CD14-positive monocyte (primary cell): ENCODE data around the gene NAA40. TPM values are rescaled to one million over a fixed set of nuclear protein-coding genes. Genes with fewer than 3 reads are reported as not detected.
A peak's percentile ranks its signal among the peaks of the same experiment; 100 is the strongest.

Experiments
- DNase-seq, 3 donors: peaks; one replicate each; pipeline ENCODE4 v3.0.0-alpha.2; 2011 to 2022
- H2AFZ ChIP-seq: 2 replicates; pipeline ENCODE4 v1.6.0; 2012; ENCODE audit warnings: mild to moderate bottlenecking, low read depth, low read length, inconsistent platforms; ENCODE audit not compliant: insufficient read depth, poor library complexity, severe bottlenecking
- H3K27ac ChIP-seq, 2 donors: 1 replicate in 1 of 2; 2 replicates in 1 of 2; pipeline ENCODE4 v1.5.1; 2012 to 2013; ENCODE audit warnings: low read length in 2 of 2, control low read depth in 1 of 2, inconsistent platforms in 1 of 2, low read depth in 1 of 2, mild to moderate bottlenecking in 1 of 2
- H3K27me3 ChIP-seq, 2 donors: one replicate each; pipeline versions ENCODE4 v1.6.0 to v1.6.1; 2011 to 2013; ENCODE audit warnings: low read length in 2 of 2; ENCODE audit not compliant: control insufficient read depth in 2 of 2, insufficient read depth in 2 of 2
- H3K36me3 ChIP-seq, 2 donors: replicated peaks in 1 of 2; 1 replicate in 1 of 2; 2 replicates in 1 of 2; pipeline versions ENCODE4 v1.5.1 to v1.6.1; 2012 to 2013; ENCODE audit warnings: low read length in 2 of 2, control low read depth in 1 of 2, inconsistent platforms in 1 of 2, mild to moderate bottlenecking in 1 of 2; ENCODE audit not compliant: insufficient read depth in 2 of 2, control insufficient read depth in 1 of 2
- H3K4me1 ChIP-seq, 2 donors: 1 replicate in 1 of 2; 2 replicates in 1 of 2; pipeline versions ENCODE4 v1.5.1 to v1.6.1; 2012 to 2013; ENCODE audit warnings: low read length in 2 of 2, control low read depth in 1 of 2, inconsistent platforms in 1 of 2, mild to moderate bottlenecking in 1 of 2, moderate library complexity in 1 of 2; ENCODE audit not compliant: insufficient read depth in 2 of 2, control insufficient read depth in 1 of 2
- H3K4me2 ChIP-seq: replicated peaks from 2 replicates; pipeline ENCODE3; 2012; ENCODE audit warnings: low read length, moderate library complexity, mild to moderate bottlenecking; ENCODE audit not compliant: poor library complexity, severe bottlenecking; ENCODE audit errors: extremely low read depth
- H3K4me3 ChIP-seq, 3 experiments: fragments of 200-600 bp in 1 of 3; sonication (generic) in 1 of 3; replicated peaks in 1 of 3; 1 replicate in 2 of 3; 2 replicates in 1 of 3; pipeline ENCODE4 v1.5.1; 2011 to 2013; ENCODE audit warnings: low read length in 3 of 3, mild to moderate bottlenecking in 3 of 3, control low read depth in 2 of 3, low read depth in 2 of 3, inconsistent platforms in 1 of 3, moderate library complexity in 1 of 3
- H3K79me2 ChIP-seq: 2 replicates; pipeline ENCODE4 v1.6.0; 2012; ENCODE audit warnings: mild to moderate bottlenecking, control low read depth, inconsistent platforms, low read length, moderate library complexity; ENCODE audit not compliant: insufficient read depth
- H3K9ac ChIP-seq: 2 replicates; pipeline ENCODE4 v1.6.0; 2017; ENCODE audit warnings: low read length, mild to moderate bottlenecking; ENCODE audit not compliant: insufficient read depth, poor library complexity, severe bottlenecking
- H3K9me3 ChIP-seq, 2 donors: replicated peaks in 1 of 2; 1 replicate in 1 of 2; 2 replicates in 1 of 2; pipeline versions ENCODE4 v1.5.1 to v1.6.1; 2012 to 2013; ENCODE audit warnings: low read length in 2 of 2, control low read depth in 1 of 2; ENCODE audit not compliant: control insufficient read depth in 1 of 2, insufficient read depth in 1 of 2
- H4K20me1 ChIP-seq: 2 replicates; pipeline ENCODE4 v1.6.0; 2012; ENCODE audit warnings: mild to moderate bottlenecking, low read length, control low read depth, moderate library complexity; ENCODE audit not compliant: insufficient read depth
- H3K27ac Mint-ChIP-seq, 7 donors: one replicate each; pipeline ENCODE4 v1.8.0; 2020; ENCODE audit warnings: mild to moderate bottlenecking in 7 of 7, mixed read lengths in 7 of 7, moderate library complexity in 6 of 7, inconsistent platforms in 2 of 7
- H3K27me3 Mint-ChIP-seq, 3 donors: one replicate each; pipeline ENCODE4 v1.8.0; 2021 to 2022; ENCODE audit warnings: low read depth in 3 of 3, mild to moderate bottlenecking in 3 of 3, mixed read lengths in 3 of 3, moderate library complexity in 3 of 3, inconsistent platforms in 1 of 3
- H3K36me3 Mint-ChIP-seq, 2 donors: one replicate each; pipeline ENCODE4 v1.8.0; 2020; ENCODE audit warnings: mixed read lengths in 2 of 2, inconsistent platforms in 1 of 2, mild to moderate bottlenecking in 1 of 2
- H3K4me1 Mint-ChIP-seq: one replicate; pipeline ENCODE4 v1.8.0; 2020; ENCODE audit warnings: mild to moderate bottlenecking, mixed read lengths
- H3K4me3 Mint-ChIP-seq, 2 donors: one replicate each; pipeline ENCODE4 v1.8.0; 2020; ENCODE audit warnings: mild to moderate bottlenecking in 2 of 2, mixed read lengths in 2 of 2, moderate library complexity in 1 of 2
- H3K9me3 Mint-ChIP-seq, 7 donors: one replicate each; pipeline ENCODE4 v1.8.0; 2020 to 2022; ENCODE audit warnings: mixed read lengths in 7 of 7, mild to moderate bottlenecking in 6 of 7, moderate library complexity in 6 of 7, inconsistent platforms in 2 of 7
- WGBS: methylation state at CpG from one replicate; pipeline ENCODE4 v1.1.5; 2013; ENCODE audit warnings: missing lambda C conversion rate; ENCODE audit not compliant: insufficient coverage; 5-methylcytosine and 5-hydroxymethylcytosine counted together
- intact Hi-C, 2 donors: fragments of 100-400 bp; cut with micrococcal nuclease; formaldehyde crosslinking; loops; one replicate each; pipeline versions ENCODE4 v1.15.0 to v1.15.1; 2023
- polyA plus RNA-seq, 3 donors: library from polyadenylated mRNA; depleted of rRNA in 1 of 3; unstranded in 2 of 3; stranded (reverse) in 1 of 3; fragments of 300-500 nt in 2 of 3; fragments of >200 nt in 1 of 3; fragmentation: Illumina TruSeq in 2 of 3; gene quantifications; 1 replicate in 2 of 3; 2 replicates in 1 of 3; pipeline ENCODE4 v1.2.3, GENCODE V29; 2012 to 2021
- TF ChIP-seq, protein P1 (sequence below): fragments of 200-600 bp; IDR thresholded peaks from one replicate; pipeline ENCODE4 v1.8.0; 2022; ENCODE audit warnings: antibody characterized with exemption, mild to moderate bottlenecking

The NAA40 gene
- polyA plus RNA-seq, 3 donors = 1.5 to 14.5 (median 1.6) TPM

DNA sequence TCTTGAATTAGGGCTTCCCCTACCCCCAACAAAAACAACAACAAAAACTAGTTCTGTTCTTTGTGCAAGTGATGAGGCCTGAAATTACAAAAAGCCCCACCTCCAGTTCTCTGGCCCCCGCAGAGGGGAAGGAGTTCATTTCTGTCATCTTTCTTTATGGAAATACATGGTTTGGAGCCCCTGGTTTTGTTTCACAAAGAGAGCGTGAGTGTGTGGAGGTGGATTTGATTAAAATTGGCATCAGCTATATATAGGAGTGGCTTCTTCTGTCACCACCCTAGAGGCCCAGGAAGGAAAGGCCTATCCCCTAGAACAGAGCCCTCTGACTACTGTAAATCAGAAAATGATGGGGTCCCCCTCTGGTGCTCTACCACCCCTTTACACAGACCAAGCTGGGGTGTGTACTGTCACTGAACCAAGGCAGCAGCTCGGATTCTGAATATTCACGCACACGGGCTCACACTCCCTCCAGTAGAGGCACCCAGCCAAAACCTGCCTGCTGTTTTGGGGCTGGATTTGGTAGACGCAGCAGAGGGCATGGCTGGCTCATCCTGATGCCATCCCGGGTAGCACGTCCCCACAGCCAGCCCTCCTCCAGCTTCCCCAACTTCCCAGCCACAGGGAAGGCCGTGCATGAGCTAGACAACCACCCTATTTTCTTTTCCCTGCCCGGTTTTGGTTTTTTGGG lies 41.2 kb upstream of the NAA40 start:
- H3K4me1 Mint-ChIP-seq = peaks cover 1% of the 10 kb centered on the region
- Histone ChIP-seq H3K9ac (no peak overlapping the region), H3K4me2 (no peak overlapping the region), H3K27me3 (no peaks in the 10 kb centered on the region), H3K4me1 (no peaks in the 10 kb centered on the region), H3K9me3 (no peaks in the 10 kb centered on the region), H2AFZ (no peak overlapping the region), H4K20me1 (peaks cover 100% of the 10 kb centered on the region), H3K79me2 (peaks cover 40% of the 10 kb centered on the region), H3K27ac (peak overlapping the region in 1 of 2 donors; percentile 15), H3K4me3 (no peak overlapping the region), H3K36me3 (peaks cover 79 to 92% of the 10 kb centered on the region in 2 donors)
- H3K4me3 Mint-ChIP-seq = no peak overlapping the region
- H3K27ac Mint-ChIP-seq = peak overlapping the region in 2 of 7 donors; percentile 46 to 68
- no peak for DNase-seq
- TF ChIP-seq, protein P1, sequence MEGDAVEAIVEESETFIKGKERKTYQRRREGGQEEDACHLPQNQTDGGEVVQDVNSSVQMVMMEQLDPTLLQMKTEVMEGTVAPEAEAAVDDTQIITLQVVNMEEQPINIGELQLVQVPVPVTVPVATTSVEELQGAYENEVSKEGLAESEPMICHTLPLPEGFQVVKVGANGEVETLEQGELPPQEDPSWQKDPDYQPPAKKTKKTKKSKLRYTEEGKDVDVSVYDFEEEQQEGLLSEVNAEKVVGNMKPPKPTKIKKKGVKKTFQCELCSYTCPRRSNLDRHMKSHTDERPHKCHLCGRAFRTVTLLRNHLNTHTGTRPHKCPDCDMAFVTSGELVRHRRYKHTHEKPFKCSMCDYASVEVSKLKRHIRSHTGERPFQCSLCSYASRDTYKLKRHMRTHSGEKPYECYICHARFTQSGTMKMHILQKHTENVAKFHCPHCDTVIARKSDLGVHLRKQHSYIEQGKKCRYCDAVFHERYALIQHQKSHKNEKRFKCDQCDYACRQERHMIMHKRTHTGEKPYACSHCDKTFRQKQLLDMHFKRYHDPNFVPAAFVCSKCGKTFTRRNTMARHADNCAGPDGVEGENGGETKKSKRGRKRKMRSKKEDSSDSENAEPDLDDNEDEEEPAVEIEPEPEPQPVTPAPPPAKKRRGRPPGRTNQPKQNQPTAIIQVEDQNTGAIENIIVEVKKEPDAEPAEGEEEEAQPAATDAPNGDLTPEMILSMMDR = no peak
- no peaks in the 10 kb centered on the region for H3K9me3 Mint-ChIP-seq
- H3K27me3 Mint-ChIP-seq = no peaks in the 10 kb centered on the region
- 96% methylated on average over 4 of the region's 10 CpGs for WGBS
- intact Hi-C loops = no loop called here
- peaks cover 74 to 89% of the 10 kb centered on the region in 2 donors for H3K36me3 Mint-ChIP-seq

DNA sequence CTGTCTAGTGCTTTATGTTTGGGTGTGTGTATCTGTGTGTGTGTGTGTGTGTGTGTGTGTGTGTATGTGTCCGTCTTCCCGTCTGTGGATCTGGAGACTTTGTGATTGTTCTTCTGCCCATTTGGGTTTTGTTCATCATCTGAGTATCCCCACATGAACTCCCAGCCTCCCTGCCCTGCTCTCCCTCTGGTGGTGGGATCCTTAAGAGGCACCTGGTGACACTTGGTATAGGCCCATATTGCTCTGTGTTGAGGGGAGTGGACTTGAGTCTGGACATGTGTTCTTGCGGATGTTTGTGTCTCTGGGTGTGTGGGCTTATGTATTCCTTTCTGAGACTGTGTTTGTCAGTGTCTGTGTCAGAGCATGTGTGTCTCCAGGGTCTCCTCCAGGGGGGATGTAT lies 37.1 kb upstream of the NAA40 start:
- no peaks in the 10 kb centered on the region for H3K27me3 ChIP-seq
- H3K79me2 ChIP-seq = peaks cover 8% of the 10 kb centered on the region
- Mint-ChIP-seq H3K9me3 (no peaks in the 10 kb centered on the region), H3K4me3 (no peak overlapping the region), H3K27me3 (peaks cover 0 to 4% (median 0%) of the 10 kb centered on the region in 3 donors), H3K27ac (peak overlapping the region in 3 of 7 donors; percentile 31 to 63 (median 33)), H3K4me1 (no peaks in the 10 kb centered on the region), H3K36me3 (peaks cover 92 to 97% of the 10 kb centered on the region in 2 donors)
- H3K4me1 ChIP-seq = no peaks in the 10 kb centered on the region
- DNase-seq = no peak
- no peak overlapping the region for H3K4me3 ChIP-seq
- no peaks in the 10 kb centered on the region for H3K9me3 ChIP-seq
- intact Hi-C loops = no loop called here
- peaks cover 93 to 96% of the 10 kb centered on the region in 2 donors for H3K36me3 ChIP-seq
- no peak overlapping the region for H3K27ac ChIP-seq
- TF ChIP-seq, protein P1 = no peak
- no peak overlapping the region for H2AFZ ChIP-seq
- H3K9ac ChIP-seq = no peak overlapping the region
- WGBS = no CpG with 5 or more reads among the region's 3 CpGs
- H4K20me1 ChIP-seq = peaks cover 100% of the 10 kb centered on the region
- no peak overlapping the region for H3K4me2 ChIP-seq
